GM21423 (cell line): ENCODE data around the gene MCF2.
"Not testable (repeated sequence)": the region's sequence is repeated elsewhere in the genome, so short reads cannot be mapped to it uniquely, and the experiment has no call there.

ENCODE experiments used
- ATAC-seq: cut with Tn5 transposase; IDR thresholded peaks from one replicate; pipeline ENCODE4 v1.9.1; 2021; ENCODE audit warnings: mild to moderate bottlenecking, moderate library complexity; ENCODE audit not compliant: unreplicated experiment

The MCF2 gene, protein sequence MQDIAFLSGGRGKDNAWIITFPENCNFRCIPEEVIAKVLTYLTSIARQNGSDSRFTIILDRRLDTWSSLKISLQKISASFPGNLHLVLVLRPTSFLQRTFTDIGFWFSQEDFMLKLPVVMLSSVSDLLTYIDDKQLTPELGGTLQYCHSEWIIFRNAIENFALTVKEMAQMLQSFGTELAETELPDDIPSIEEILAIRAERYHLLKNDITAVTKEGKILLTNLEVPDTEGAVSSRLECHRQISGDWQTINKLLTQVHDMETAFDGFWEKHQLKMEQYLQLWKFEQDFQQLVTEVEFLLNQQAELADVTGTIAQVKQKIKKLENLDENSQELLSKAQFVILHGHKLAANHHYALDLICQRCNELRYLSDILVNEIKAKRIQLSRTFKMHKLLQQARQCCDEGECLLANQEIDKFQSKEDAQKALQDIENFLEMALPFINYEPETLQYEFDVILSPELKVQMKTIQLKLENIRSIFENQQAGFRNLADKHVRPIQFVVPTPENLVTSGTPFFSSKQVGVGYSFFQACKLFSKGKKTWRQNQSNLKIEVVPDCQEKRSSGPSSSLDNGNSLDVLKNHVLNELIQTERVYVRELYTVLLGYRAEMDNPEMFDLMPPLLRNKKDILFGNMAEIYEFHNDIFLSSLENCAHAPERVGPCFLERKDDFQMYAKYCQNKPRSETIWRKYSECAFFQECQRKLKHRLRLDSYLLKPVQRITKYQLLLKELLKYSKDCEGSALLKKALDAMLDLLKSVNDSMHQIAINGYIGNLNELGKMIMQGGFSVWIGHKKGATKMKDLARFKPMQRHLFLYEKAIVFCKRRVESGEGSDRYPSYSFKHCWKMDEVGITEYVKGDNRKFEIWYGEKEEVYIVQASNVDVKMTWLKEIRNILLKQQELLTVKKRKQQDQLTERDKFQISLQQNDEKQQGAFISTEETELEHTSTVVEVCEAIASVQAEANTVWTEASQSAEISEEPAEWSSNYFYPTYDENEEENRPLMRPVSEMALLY

DNA sequence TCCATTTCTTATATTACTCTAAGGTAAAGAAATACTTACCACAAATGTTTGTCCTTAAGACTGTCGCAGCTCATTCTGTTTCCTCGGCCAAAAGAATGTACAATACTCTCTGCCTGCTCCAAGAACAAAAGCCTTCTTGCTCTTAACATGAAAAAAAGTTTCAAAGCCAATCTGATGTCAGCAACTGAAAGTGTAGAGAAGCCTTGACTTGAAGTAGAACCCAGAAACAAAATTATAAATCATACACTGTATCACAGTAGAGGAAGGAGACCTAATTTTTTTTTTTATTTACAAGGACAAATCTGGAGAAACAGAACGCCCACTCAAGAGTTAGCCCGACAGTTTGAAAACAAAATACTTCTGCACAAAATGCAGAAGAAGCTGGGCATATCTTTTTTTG is at the start of gene MCF2:
Gene MCF2, minus strand, starts transcription at position 101 of the 400 bp plus-strand sequence. CDS start 56,423 bp downstream, outside the sequence.
- ATAC-seq, result no peak

DNA sequence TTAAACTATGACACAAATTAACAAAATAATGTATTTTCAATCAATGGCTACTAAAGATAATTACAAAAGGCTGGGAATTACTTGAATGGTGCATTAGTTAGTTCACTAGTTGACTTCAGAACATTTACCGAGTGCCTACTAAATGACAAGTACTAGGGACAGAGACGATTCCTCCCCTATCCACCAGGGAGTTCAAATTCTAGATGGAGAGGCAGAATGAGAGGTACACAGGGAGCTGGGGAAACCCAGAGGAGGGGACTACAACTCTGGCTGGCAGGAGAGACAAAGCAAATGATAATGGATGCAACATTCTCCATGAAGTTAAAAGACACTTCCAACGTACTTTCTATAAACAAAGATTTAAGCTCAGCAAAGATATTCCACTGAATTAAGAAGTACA is 43.1 kb upstream of the MCF2 start:
- ATAC-seq, result no peak

DNA sequence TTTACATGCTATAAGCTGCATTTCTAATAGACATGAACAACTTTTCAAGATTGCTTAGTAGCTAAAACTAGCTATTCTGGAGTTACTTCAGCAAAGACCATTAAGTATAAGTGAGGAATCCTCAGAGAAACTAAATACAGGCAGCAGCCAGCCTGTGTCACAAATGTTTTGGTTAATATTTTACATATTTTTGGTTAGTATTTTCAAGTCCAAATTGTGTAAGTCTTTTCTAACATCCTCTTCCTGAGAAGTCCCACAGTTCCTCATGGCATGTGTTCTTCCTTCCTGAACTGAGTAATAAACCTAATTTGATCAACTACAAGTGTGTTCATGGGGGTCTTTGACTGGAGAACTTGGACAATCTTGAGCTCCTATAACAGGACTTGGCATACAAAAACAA is 42.4 kb upstream of the MCF2 start:
- peak; percentile 46 for ATAC-seq

DNA sequence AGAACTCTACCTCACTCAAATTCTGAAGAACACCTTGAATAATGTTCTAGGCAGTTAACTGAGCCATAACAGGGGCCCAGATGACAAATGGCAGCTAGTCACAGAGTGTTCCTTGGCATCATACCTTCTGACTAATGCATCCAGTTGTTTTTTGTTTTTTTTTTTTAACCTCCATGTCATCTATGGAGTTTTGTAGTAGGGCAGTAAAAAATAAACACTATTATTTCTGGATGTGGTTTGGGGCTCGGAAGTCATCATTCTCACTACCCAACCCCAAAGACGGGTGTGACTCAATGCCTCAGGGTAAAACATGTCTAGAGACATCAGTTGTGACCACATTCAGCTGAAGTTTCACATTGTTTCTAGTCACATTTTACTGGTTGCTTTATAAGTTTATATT is 31.2 kb upstream of the MCF2 start:
- peak; percentile 95 for ATAC-seq

DNA sequence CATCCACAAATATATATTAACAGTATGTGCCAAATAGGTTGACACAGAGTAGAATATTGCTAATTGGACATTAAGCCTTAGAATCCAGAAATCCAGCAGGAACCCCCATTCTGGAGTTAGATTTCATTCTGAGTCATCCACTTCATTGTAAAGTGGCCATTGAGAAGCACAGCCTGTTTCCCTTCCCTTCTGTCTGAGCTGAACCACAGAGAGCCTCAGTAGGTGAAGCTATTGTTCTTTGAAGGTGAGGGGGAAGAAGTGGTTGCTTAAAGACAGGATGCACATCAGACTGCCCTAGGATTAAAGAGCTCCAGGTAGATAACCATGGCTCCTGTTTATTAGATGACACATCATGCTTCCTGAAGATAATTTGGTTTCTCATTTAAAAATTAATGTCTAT is 30.6 kb upstream of the MCF2 start:
- ATAC-seq, result no peak

DNA sequence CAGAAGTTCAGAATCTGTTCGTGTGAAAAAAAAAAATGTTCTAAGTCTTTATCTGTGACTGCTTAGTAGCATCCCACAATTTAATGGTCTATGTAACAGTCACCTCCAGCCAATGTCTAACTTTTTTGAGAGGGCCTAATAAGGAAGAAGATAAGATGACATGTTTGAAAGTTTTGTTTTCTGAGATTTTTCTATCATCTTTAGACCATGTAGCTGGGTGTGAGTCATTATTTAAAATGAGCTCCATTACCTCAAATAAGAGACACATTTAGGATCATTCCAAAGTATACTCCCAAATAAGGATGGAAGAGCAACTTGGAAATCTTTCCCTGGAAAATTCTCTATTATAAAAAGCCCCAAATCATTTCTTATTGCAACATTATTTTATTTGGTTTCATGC is 28.2 kb upstream of the MCF2 start:
- ATAC-seq, result no peak

DNA sequence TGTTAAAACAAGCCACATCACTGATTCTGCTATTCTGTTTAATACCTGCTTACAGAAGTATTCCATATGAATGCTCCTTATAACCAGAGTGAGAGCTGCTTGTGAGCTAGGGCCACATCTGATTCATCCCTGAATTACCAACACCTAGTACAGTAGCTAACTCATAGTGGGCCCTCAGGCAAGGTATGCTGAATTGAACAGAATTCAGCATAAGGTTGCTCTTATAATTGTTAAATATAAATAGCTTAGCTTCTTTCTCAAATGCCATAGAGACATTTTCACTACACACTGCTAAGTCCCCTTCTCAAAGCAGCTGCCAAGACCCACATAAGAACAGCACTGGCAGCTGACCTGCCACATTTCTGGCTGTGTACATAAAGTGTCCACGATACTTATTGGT is 27.0 kb upstream of the MCF2 start:
- no peak for ATAC-seq

DNA sequence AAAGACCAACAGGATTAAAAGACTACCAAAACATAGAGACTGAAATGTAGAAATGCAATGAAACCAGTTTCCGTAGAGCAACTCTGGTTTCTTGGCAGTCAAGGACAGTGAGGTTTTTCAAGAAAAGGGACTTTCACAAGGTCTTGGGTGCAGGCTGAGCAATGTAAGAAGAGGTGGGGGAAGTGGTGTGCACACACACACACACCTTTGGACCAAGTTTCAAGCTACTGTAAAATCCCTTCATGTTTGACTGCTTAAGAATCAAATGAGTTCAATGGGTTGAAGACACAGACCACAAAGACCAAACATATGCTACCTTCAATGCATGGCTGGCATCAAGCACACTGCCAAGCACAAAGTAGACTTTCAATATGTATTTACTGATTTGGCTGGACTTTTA is 17.8 kb upstream of the MCF2 start:
- ATAC-seq, result peak; percentile 94

DNA sequence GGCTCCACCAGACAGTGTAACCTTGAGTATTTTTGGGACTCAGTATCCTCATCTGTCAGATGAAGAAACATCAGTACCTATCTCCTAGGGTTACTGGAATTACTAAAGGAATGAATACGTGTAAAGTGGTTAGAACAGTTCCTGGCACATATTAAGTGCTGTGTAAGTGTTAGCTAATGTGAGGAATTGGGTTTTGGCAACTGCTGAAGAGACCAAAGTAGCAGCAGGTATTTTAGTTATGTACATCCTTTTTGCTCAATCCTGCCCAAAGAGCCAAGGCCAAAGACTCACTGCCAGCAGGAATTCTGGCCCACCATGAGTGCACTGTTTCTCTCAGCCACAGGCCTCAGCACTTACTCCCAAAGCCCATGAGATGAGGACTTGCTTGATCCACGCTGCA is 16.7 kb upstream of the MCF2 start:
- no peak for ATAC-seq

DNA sequence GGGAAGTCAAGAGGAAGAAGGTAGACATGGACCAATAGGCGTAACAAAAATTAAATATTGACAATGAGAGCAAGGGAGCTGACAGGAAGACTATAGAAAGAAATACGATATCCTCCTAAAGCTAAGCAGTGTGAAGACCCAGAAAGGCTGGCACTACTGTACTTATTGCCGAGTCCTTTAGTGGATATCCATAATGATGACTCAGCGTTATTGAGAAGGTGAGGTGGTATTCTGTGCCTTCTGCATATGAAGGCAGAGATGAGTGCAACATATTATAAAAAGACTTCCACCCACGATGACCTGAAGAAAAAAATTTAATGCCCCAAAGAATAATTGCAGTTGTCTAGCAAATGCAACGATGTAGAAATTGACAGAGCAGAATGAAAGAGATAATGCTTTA is 13.0 kb upstream of the MCF2 start:
- no peak for ATAC-seq

DNA sequence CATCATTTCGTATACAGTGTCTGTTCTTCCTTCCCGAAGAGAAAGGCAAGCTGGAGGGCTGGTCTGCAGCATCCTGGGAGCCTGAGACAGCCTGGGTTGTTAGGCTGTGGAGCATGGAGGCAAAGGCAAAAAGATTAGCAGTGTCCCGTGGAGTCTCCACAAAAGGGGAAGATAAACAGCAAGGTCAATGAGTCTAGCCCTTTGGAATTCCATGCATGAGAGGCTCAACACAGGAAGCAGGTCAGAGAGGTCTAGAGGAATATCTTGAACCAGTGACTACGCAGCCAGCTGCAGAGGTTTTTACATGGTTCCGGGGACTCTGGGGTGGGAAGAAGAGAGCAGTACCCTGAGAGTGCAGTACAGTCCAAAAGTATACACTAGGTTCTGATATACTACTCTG is 12.2 kb upstream of the MCF2 start:
- ATAC-seq, result no peak

DNA sequence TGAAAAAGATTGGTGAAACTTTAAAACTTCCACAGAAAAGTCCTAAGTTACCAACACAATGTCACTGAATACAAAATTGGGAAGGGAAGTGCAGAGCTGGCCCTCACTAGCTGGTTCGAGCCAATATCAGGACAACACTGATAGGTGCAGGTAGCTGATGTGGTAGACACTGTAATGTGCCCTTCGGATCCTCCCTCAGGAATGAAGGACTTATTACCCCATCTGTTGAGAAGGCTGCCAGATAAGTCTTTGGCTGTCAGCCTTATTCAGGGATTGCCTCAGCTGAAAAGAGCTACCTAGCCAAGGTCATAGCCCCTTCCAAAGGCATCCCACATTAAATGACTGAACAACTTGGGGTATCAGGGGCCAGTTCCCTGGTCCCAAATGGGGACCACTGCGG is 5.3 kb downstream of the MCF2 start:
- ATAC-seq, result no peak

DNA sequence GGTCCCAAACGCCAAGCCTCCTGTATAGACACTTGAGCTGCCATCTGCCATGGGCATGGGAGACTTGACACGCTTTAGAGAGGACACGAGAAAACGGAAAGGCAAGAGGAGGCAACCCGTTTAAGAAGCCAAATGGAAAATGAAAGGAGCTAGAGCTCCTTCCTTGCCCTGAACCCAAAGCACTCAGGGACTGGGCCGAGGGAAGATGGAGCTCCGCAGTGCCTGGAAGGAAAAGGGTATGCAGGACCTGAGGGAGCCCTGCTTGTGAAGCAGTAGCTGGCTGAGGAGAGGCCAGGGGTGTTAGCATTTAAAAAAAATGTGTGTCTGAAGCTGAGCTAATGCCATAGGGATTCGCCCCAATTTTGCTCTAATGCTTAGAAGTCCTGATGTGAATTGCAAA is 15.1 kb downstream of the MCF2 start:
- ATAC-seq, result no peak

DNA sequence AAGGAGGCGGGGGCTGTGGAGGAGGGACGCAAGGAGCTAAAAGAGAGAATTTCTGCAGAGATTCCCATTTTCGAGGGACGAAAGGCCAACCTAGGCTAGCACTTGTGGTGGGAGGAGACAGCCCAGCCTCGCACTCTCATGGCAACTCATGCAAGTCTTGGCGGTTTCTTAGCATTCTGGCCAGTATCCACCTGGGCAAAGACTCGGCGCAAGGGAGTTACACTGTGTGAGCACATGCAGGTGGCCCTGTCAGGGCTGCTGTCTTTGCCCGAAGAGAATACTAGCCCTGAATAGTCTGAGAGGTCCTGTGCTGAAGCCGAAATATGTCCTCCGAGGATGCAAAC is 15.5 kb downstream of the MCF2 start:
- ATAC-seq, result no peak

DNA sequence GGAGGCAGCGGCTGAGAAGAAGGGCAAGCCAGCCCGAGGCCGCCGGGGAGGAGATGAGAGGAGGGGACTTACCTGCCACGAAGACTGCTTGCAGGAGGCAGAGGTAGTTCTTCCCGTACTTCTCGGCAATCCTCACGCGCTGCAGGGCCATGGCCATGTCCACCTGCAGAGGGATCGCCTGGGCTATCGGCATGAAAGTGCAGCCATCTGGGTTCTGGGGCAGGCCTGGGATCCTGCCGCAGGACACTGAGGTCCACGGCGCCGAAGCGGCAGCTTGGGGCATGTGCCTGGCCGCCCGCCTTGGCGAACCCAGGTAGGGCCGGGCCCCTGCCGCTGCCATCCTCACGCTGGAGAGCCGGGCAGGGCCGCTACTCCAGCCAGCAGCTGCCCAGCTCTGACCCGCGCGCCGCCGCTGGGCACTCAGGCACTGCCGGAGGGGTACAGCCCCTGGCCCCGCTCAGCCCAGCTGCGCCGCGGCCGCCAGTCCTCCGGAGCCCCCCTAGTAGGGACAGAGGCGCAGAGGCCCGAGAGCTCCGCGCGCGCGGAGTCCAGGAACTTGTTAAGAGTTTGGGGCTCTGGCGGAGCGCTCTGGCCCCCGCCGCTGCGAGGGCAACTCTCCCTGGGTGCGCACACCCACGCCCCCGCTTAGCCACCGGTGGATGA is 16.0 kb downstream of the MCF2 start:
- no peak for ATAC-seq

DNA sequence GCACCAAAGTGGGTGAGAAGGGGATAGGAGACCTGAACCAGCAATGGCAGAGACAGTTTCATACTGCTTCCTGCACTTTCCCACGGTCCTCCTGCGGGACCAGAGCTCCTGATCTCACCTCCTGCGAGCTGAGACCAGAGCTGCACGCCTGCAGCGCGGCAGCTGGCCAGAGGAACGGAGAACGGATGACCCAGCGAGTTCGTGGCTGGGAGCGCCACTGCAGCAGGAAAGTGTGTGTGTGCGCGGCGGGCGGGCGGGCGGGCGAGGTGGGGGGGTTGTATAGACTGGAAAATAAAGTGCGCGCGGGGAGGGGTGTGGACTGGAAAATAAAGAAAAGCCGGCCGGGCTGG is 16.5 kb downstream of the MCF2 start:
- no peak for ATAC-seq

DNA sequence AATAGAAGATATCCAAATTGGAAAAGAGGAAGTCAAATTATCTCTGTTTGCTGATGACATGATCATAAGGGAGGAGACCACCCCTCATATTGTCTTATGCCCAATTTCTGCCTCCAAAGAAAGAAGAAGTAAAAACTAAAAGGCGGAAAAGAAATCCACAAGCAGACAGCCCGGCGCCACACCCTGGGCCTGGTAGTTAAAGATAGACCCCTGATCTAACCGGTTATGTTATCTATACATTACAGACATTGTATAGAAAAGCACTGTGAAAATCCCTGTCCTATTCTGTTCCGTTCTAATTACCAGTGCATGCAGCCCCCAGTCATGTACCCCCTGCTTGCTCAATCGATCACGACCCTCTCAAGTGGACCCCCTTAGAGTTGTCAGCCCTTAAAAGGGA is 22.8 kb downstream of the MCF2 start:
- not testable (repeated sequence) for ATAC-seq

DNA sequence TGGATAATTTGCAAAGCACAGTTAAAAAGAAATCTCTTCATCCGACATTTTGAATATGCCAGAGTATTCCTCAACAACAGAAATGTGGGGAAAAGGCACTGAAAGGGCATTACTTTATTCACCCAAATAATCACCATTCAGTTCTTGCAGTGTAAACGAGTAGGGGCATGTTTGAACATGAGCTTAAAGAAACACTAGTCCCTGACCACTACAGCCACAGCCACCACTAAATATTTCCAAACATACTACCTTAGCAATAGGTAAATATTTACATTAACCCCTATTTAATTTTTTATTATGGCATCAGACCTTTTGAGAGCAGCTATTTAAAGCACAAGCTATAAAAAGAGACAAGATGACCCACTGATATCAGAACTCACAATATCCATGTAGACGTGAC is 27.6 kb downstream of the MCF2 start:
- no peak for ATAC-seq

DNA sequence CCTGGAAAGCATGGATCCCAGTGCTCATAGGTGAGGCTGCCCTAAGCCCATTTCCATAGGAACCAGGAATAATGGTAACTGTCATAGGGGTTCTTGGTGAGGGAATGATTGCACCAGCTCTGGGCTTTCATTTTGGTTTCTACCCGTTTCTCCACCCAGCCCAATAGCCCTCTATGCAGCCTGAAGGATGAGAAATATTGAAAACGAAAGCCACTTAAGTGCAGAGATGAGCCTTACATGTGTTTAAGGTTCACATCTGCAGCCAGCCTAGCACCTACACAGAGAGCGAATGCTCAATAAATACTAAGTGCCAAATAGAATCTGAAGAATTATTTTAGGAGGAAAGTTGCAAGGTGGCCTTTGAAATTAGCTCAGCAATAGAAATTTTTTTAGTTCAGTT is 60.4 kb downstream of the MCF2 start:
- ATAC-seq, result no peak

DNA sequence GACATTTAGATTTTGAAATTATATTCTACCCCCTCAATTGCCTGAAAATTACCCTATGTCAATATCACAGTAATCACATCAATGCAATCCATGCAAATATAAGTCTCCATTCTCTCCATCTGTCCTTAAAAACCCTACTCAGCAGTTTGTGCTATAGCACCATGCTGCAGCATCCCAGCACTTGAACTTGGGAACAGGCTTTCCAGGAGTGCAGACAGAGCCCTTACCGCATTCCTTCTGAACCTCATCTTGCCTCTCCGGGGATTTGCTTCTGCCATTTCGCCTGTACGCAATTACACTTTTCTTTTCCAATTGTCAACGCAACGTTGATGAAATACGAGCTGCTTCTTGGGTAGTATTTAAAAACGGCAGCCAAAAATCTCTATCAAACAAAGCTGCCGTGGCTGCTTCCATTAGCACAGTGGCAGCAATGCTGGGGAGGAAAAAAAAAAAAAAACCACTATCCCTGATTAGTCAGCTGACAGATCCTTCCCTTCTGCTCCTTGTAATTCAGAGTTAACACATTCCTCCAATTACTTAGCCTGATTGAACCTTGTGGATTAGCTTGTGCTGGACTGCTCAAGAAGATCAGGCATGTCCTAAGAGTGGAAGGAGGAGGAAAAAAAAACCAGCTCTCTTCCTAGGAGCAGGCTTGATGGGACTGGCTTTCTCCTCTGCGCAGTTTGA is 65.6 kb downstream of the MCF2 start:
- ATAC-seq, result no peak

DNA sequence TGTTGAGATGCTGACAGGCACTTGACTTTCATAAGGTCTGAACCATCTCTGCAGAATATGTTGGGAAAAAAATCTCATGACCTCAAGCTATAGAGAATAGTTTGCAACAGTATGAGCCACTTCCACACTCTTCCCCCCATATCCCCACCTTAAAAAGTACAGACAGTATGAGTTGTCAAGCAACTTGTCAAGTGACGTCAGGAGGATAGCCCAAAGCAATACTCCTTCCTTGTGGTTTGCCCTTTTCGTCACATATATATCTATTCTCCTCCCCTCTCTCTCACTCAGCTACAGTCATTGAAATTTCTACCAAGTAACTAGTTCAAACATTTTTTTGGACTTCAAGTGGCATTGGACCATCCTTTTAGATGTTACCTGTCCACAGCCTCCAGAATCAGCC is 67.7 kb downstream of the MCF2 start:
- ATAC-seq, result no peak
